Panc1 (cell line): ENCODE data around the gene EXOC6B. TPM values are rescaled to one million over a fixed set of nuclear protein-coding genes. Genes with fewer than 3 reads are reported as not detected.

ENCODE experiments used
- ATAC-seq: fragments of 200-7000 bp; cut with Tn5 transposase; 2 replicates; pipeline ENCODE4 v1.9.1; 2020; ENCODE audit warnings: mild to moderate bottlenecking, moderate library complexity
- BruUV-seq: library from RNA; stranded (reverse); fragments of 400-500 nt; replicated peaks from 2 replicates; lab custom pipeline; 2021; lab: Mats Ljungman, UMichigan
- CTCF ChIA-PET: fragments of 300-600 bp; sonication (Branson Sonifier 250); formaldehyde crosslinking; loops from one replicate; lab custom pipeline; 2022; ENCODE audit warnings: antibody characterized with exemption; lab: Charles Lee
- POLR2A ChIA-PET: fragments of 300-600 bp; sonication (Branson Sonifier 250); formaldehyde crosslinking; loops from one replicate; lab custom pipeline; 2022; ENCODE audit warnings: antibody characterized with exemption; lab: Charles Lee
- DNase-seq: peaks from one replicate; pipeline ENCODE4 v3.0.0-alpha.2; 2010; ENCODE audit warnings: low read depth, low spot score
- H3K27ac ChIP-seq: 2 replicates; pipeline ENCODE4 v1.5.1; 2011; ENCODE audit warnings: mild to moderate bottlenecking, low read length, inconsistent platforms
- H3K27me3 ChIP-seq: fragments of 200-500 bp; sonication (Bioruptor generic); 2 replicates; pipeline ENCODE4 v1.6.0; 2014; ENCODE audit warnings: low read length, inconsistent platforms; ENCODE audit not compliant: control insufficient read depth, insufficient read depth
- H3K36me3 ChIP-seq: fragments of 200-500 bp; sonication (Bioruptor generic); 2 replicates; pipeline ENCODE4 v1.5.1; 2014; ENCODE audit warnings: inconsistent platforms, mild to moderate bottlenecking, low read length, moderate library complexity; ENCODE audit not compliant: control insufficient read depth, insufficient read depth
- H3K4me1 ChIP-seq: 2 replicates; pipeline ENCODE4 v1.5.1; 2011; ENCODE audit warnings: inconsistent platforms, mild to moderate bottlenecking, low read length, moderate library complexity; ENCODE audit not compliant: control insufficient read depth, insufficient read depth
- H3K4me3 ChIP-seq, 2 experiments: 2 replicates each; pipeline ENCODE4 v1.5.1; 2011 to 2012; ENCODE audit warnings: low read depth in 2 of 2, low read length in 2 of 2, mild to moderate bottlenecking in 2 of 2, inconsistent platforms in 1 of 2, moderate library complexity in 1 of 2
- H3K9me3 ChIP-seq: fragments of 200-500 bp; sonication (Bioruptor generic); 2 replicates; pipeline ENCODE4 v1.5.1; 2014; ENCODE audit warnings: low read depth, mild to moderate bottlenecking, inconsistent platforms, low read length, moderate library complexity; ENCODE audit not compliant: control insufficient read depth, insufficient read depth
- POLR2AphosphoS5 ChIP-seq: IDR thresholded peaks from 2 replicates; pipeline ENCODE4 v1.6.1; 2012; ENCODE audit warnings: mild to moderate bottlenecking, low read depth, low read length, moderate library complexity
- SIN3A ChIP-seq: IDR thresholded peaks from 2 replicates; pipeline ENCODE4 v1.6.1; 2012; ENCODE audit warnings: low read depth, mild to moderate bottlenecking, low read length, moderate library complexity, borderline replicate concordance; ENCODE audit not compliant: insufficient read depth
- TCF7L2 ChIP-seq: IDR thresholded peaks from 2 replicates; pipeline ENCODE4 v1.6.1; 2011; ENCODE audit warnings: mild to moderate bottlenecking, low read depth, low read length, inconsistent platforms
- in situ Hi-C: cut with HindIII; loops from 2 replicates; pipeline ENCODE4 v1.10.0; 2016; ENCODE audit warnings: low sequenced_read_pairs, low pct_unique_long_range_greater_than_20kb
- intact Hi-C: fragments of 100-400 bp; cut with micrococcal nuclease; formaldehyde crosslinking; loops from one replicate; pipeline ENCODE4 v1.10.0; 2022; ENCODE audit not compliant: unreplicated experiment
- total RNA-seq: library from RNA; stranded (reverse); gene quantifications from one replicate; pipeline ENCODE4 v1.2.1, GENCODE V29; 2021; ENCODE audit not compliant: unreplicated experiment
- TF ChIP-seq, protein P1 (sequence below): fragments of 450-650 bp; IDR thresholded peaks from 2 replicates; pipeline ENCODE4 v1.5.1; 2017; ENCODE audit warnings: mild to moderate bottlenecking
- TF ChIP-seq, protein P2 (sequence below), 2 experiments: IDR thresholded peaks; 2 replicates each; pipeline ENCODE4 v1.6.1; 2011 to 2012; ENCODE audit warnings: low read depth in 2 of 2, control low read depth in 1 of 2, low read length in 1 of 2, mild to moderate bottlenecking in 1 of 2, moderate library complexity in 1 of 2; ENCODE audit not compliant: insufficient read depth in 1 of 2

Gene EXOC6B
- total RNA-seq, 1 experiment from 2014 or later = 23.2 TPM

DNA sequence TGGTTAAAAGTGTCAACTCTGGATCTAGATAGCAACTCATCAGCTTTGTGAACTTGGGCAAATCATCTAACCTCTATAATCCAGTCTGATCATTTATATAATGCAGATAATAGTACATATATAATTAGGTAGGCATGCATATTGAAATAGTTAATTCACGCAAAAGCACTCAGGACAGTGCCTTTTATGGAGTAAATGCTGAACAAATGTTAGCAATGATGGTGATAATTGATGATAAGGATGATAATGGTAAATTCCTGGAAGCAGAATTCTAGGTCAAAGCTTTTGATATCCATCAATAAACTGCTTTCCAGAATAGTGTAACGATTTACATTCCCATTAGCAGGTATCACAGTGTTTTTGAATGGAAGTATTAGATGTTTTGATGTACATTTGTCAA lies 618.5 kb downstream of the EXOC6B start:
- DNase-seq = no peak
- Histone ChIP-seq H3K27ac (no peak overlapping the region), H3K4me1 (no peaks in the 10 kb centered on the region), H3K4me3 (no peak overlapping the region), H3K36me3 (no peaks in the 10 kb centered on the region), H3K9me3 (no peaks in the 10 kb centered on the region), H3K27me3 (no peaks in the 10 kb centered on the region)
- BruUV-seq = no TSS peak
- no peak for ATAC-seq
- ChIA-PET POLR2A (no interaction called here), CTCF (no interaction called here)
- in situ Hi-C loops = no loop called here
- intact Hi-C loops = no loop called here
- TF ChIP-seq, protein P1, sequence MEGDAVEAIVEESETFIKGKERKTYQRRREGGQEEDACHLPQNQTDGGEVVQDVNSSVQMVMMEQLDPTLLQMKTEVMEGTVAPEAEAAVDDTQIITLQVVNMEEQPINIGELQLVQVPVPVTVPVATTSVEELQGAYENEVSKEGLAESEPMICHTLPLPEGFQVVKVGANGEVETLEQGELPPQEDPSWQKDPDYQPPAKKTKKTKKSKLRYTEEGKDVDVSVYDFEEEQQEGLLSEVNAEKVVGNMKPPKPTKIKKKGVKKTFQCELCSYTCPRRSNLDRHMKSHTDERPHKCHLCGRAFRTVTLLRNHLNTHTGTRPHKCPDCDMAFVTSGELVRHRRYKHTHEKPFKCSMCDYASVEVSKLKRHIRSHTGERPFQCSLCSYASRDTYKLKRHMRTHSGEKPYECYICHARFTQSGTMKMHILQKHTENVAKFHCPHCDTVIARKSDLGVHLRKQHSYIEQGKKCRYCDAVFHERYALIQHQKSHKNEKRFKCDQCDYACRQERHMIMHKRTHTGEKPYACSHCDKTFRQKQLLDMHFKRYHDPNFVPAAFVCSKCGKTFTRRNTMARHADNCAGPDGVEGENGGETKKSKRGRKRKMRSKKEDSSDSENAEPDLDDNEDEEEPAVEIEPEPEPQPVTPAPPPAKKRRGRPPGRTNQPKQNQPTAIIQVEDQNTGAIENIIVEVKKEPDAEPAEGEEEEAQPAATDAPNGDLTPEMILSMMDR = no peak
- TF ChIP-seq POLR2AphosphoS5 = no peak
- no peak for TF ChIP-seq SIN3A

DNA sequence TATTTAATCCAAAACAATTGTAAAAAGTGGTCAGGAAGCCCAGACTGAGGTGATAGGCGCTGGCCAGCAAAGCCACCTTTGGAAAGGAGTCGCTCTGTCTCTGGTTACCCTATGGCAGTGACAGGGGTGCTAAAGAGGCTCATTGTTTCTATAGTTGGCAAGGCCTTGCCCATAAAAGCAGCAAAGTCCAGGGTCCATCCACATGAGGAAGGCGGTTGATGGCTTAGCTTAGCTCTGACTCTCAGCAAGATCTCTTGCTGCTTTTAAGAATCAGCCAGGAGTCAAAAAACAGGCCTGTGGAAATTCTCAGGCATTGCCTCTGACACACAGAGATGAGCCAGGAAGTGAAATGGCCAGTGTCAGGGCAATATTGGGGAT lies 620.3 kb downstream of the EXOC6B start:
- ATAC-seq = no peak
- Histone ChIP-seq H3K4me3 (no peak overlapping the region), H3K27ac (no peak overlapping the region), H3K4me1 (no peaks in the 10 kb centered on the region), H3K27me3 (no peaks in the 10 kb centered on the region), H3K36me3 (no peaks in the 10 kb centered on the region), H3K9me3 (no peaks in the 10 kb centered on the region)
- intact Hi-C loops = no loop called here
- no TSS peak for BruUV-seq
- DNase-seq = no peak
- TF ChIP-seq, protein P1 = no peak
- TF ChIP-seq TCF7L2 (no peak), POLR2AphosphoS5 (no peak), SIN3A (no peak)
- TF ChIP-seq, protein P2, sequence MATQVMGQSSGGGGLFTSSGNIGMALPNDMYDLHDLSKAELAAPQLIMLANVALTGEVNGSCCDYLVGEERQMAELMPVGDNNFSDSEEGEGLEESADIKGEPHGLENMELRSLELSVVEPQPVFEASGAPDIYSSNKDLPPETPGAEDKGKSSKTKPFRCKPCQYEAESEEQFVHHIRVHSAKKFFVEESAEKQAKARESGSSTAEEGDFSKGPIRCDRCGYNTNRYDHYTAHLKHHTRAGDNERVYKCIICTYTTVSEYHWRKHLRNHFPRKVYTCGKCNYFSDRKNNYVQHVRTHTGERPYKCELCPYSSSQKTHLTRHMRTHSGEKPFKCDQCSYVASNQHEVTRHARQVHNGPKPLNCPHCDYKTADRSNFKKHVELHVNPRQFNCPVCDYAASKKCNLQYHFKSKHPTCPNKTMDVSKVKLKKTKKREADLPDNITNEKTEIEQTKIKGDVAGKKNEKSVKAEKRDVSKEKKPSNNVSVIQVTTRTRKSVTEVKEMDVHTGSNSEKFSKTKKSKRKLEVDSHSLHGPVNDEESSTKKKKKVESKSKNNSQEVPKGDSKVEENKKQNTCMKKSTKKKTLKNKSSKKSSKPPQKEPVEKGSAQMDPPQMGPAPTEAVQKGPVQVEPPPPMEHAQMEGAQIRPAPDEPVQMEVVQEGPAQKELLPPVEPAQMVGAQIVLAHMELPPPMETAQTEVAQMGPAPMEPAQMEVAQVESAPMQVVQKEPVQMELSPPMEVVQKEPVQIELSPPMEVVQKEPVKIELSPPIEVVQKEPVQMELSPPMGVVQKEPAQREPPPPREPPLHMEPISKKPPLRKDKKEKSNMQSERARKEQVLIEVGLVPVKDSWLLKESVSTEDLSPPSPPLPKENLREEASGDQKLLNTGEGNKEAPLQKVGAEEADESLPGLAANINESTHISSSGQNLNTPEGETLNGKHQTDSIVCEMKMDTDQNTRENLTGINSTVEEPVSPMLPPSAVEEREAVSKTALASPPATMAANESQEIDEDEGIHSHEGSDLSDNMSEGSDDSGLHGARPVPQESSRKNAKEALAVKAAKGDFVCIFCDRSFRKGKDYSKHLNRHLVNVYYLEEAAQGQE (IDR thresholded peaks at IDR 0.05; ENCODE audit: insufficient read depth in 1 of 2, low read depth in 2 of 2, low read length in 1 of 2) = no peak
- ChIA-PET CTCF (no interaction called here), POLR2A (no interaction called here)
- in situ Hi-C loops = no loop called here
